T-cell (primary cell): ENCODE results near the gene PABPN1. TPM values are rescaled to one million over a fixed set of nuclear protein-coding genes. Genes with fewer than 3 reads are reported as not detected.

Experiments
- ATAC-seq, 4 experiments: fragments of 200-7000 bp in 3 of 4; fragments of 150-1000 bp in 1 of 4; cut with Tn5 transposase; replicated peaks in 1 of 4; 1 replicate in 3 of 4; 2 replicates in 1 of 4; pipeline ENCODE4 v1.10.0; 2021; ENCODE audit warnings: moderate library complexity in 3 of 4, mild to moderate bottlenecking in 2 of 4, moderate number of reproducible peaks in 1 of 4
- CTCF ChIA-PET, 2 donors: fragments of 300-600 bp; sonication (Branson Sonifier 250); formaldehyde crosslinking; loops; one replicate each; lab custom pipeline; 2022; ENCODE audit warnings: antibody characterized with exemption in 2 of 2; lab: Charles Lee
- POLR2A ChIA-PET, 2 donors: fragments of 300-600 bp; sonication (Branson Sonifier 250); formaldehyde crosslinking; loops; one replicate each; lab custom pipeline; 2022; ENCODE audit warnings: antibody characterized with exemption in 2 of 2; lab: Charles Lee
- DNase-seq, 35 experiments: peaks; one replicate each; pipeline versions ENCODE4 v3.0.0 to v3.0.0-alpha.2; 2013 to 2023
- H3K27ac ChIP-seq: one replicate; pipeline ENCODE4 v1.5.1; 2013; ENCODE audit warnings: low read length
- H3K27me3 ChIP-seq, 2 experiments: replicated peaks in 1 of 2; 1 replicate in 1 of 2; 2 replicates in 1 of 2; pipeline versions ENCODE4 v1.6.1 to v1.7.0; 2013; ENCODE audit warnings: low read length in 1 of 2, mixed read lengths in 1 of 2; ENCODE audit not compliant: control insufficient read depth in 2 of 2, insufficient read depth in 2 of 2; ENCODE audit errors: extremely low read depth in 1 of 2
- H3K36me3 ChIP-seq, 2 donors: 1 replicate in 1 of 2; 2 replicates in 1 of 2; pipeline versions ENCODE4 v1.6.1 to v1.7.0; 2013; ENCODE audit warnings: low read length in 1 of 2; ENCODE audit not compliant: control insufficient read depth in 2 of 2, insufficient read depth in 1 of 2; ENCODE audit errors: extremely low read depth in 1 of 2
- H3K4me1 ChIP-seq, 2 experiments: 1 replicate in 1 of 2; 2 replicates in 1 of 2; pipeline versions ENCODE4 v1.6.1 to v1.7.0; 2013; ENCODE audit warnings: low read length in 2 of 2, mixed read lengths in 1 of 2; ENCODE audit not compliant: insufficient read depth in 2 of 2, control insufficient read depth in 1 of 2; ENCODE audit errors: extremely low read depth in 1 of 2
- H3K4me3 ChIP-seq, 2 donors: 1 replicate in 1 of 2; 2 replicates in 1 of 2; pipeline versions ENCODE4 v1.5.1 to v1.7.0; 2013; ENCODE audit warnings: mild to moderate bottlenecking in 2 of 2, low read length in 1 of 2, moderate library complexity in 1 of 2; ENCODE audit not compliant: control insufficient read depth in 1 of 2; ENCODE audit errors: extremely low read depth in 1 of 2
- H3K9me3 ChIP-seq: 2 replicates; pipeline ENCODE4 v1.7.0; 2013
- H3K27ac Mint-ChIP-seq, 2 donors: one replicate each; pipeline ENCODE4 v1.8.0; 2020 to 2021; ENCODE audit warnings: mild to moderate bottlenecking in 2 of 2, mixed read lengths in 2 of 2
- H3K27me3 Mint-ChIP-seq, 2 donors: one replicate each; pipeline ENCODE4 v1.8.0; 2021 to 2022; ENCODE audit warnings: mixed read lengths in 2 of 2
- H3K36me3 Mint-ChIP-seq: one replicate; pipeline ENCODE4 v1.8.0; 2021; ENCODE audit warnings: mixed read lengths
- H3K4me1 Mint-ChIP-seq, 3 donors: one replicate each; pipeline ENCODE4 v1.8.0; 2020 to 2022; ENCODE audit warnings: mixed read lengths in 3 of 3, mild to moderate bottlenecking in 1 of 3
- H3K4me3 Mint-ChIP-seq, 3 donors: one replicate each; pipeline ENCODE4 v1.8.0; 2020 to 2022; ENCODE audit warnings: mild to moderate bottlenecking in 3 of 3, mixed read lengths in 3 of 3, moderate library complexity in 3 of 3
- H3K9me3 Mint-ChIP-seq, 3 donors: one replicate each; pipeline ENCODE4 v1.8.0; 2020 to 2022; ENCODE audit warnings: mixed read lengths in 3 of 3
- WGBS: methylation state at CpG from one replicate; pipeline ENCODE4 v1.1.5; 2013; ENCODE audit warnings: missing lambda C conversion rate; ENCODE audit not compliant: insufficient coverage; 5-methylcytosine and 5-hydroxymethylcytosine counted together
- total RNA-seq, 35 experiments: library from RNA in 6 of 35; stranded (reverse) in 6 of 35; fragments of 120-200 nt in 1 of 35; gene quantifications; one replicate each; pipeline versions ENCODE4 v1.2.1 to v1.2.4 and lab custom pipeline; 2013 to 2026

PABPN1 gene
- total RNA-seq, 5 donors from 2014 or later (not counting 1 experiment from before 2014, with no cell fraction given): 182 to 207 (median 186) TPM

DNA sequence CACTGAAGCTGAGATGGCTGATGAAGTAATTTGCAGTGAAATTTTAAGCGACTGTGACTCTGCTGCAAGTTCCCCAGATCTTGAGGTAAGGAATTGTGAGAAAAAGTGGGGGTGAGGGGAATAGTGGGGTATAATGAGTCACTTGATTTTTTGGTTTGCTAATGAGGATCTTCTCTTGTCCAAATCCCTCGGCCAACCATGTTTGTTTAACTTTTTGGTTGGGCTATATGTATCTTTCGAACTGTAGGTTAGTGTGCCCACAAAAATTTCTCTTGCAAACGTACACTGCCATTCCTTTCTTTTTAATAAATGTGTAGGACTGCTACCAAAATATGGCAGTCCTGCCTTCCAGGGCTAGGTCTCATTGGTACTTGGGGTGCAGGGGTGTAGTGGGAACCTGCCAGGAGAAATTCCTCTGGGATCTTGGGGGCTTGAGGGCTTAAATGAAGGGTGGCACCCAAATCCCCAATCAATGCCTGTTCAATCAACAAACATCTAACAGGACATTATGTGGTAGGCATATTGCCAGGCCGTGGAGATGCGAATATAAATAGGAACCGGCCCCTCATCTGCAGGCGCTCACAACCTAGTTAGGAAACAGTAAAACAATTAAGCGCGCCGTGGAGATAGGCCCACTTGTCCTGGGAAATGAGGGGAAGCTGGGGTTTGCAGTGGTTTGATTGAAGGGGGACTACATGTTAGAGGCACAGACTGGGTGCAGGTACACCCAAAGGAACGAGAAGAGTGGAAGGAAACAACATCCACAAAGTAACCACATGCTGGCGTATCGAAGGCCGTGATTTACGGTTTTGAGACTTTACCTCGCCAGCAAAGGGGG lies 1.3 kb upstream of the PABPN1 start:
- ATAC-seq (no peak), DNase-seq (peak in 2 of 35 experiments; percentile 4 to 12)
- Histone ChIP-seq H3K27ac (peak overlapping the region; percentile 98), H3K27me3 (peaks cover 0 to 9% of the 10 kb centered on the region in 2 experiments), H3K36me3 (peaks cover 6 to 25% of the 10 kb centered on the region in 2 donors), H3K4me1 (peaks cover 10 to 26% of the 10 kb centered on the region in 2 experiments), H3K4me3 (peak overlapping the region; percentile 52 to 58), H3K9me3 (no peaks in the 10 kb centered on the region)
- peaks cover 30 to 32% (median 30%) of the 10 kb centered on the region in 3 donors for H3K4me1 Mint-ChIP-seq
- CTCF ChIA-PET: interaction anchor here in 1 of 2 donors (0.6 to 6.6 kb wide), 8 partner anchors 9 to 857 kb away, joined by 3 to 93 read pairs (median 5); partner anchors contain the start of genes ACIN1, C14orf119, HOMEZ and PPP1R3E
- peak overlapping the region; percentile 82 to 93 (median 89) for H3K4me3 Mint-ChIP-seq
- no peaks in the 10 kb centered on the region for H3K27me3 Mint-ChIP-seq
- H3K9me3 Mint-ChIP-seq: no peaks in the 10 kb centered on the region
- peak overlapping the region; percentile 98 for H3K27ac Mint-ChIP-seq
- H3K36me3 Mint-ChIP-seq: peaks cover 21% of the 10 kb centered on the region
- WGBS: 90% methylated on average over 8 of the region's 17 CpGs
- POLR2A ChIA-PET: interaction anchor here (0.6 to 3.0 kb wide), 8 partner anchors 15 to 731 kb away, joined by 4 to 30 read pairs (median 8); partner anchors contain the start of genes ACIN1 (in 1 of the 2), C14orf119 (in 1 of the 2), DAD1 (in 1 of the 2) and PPP1R3E (in 1 of the 2)

DNA sequence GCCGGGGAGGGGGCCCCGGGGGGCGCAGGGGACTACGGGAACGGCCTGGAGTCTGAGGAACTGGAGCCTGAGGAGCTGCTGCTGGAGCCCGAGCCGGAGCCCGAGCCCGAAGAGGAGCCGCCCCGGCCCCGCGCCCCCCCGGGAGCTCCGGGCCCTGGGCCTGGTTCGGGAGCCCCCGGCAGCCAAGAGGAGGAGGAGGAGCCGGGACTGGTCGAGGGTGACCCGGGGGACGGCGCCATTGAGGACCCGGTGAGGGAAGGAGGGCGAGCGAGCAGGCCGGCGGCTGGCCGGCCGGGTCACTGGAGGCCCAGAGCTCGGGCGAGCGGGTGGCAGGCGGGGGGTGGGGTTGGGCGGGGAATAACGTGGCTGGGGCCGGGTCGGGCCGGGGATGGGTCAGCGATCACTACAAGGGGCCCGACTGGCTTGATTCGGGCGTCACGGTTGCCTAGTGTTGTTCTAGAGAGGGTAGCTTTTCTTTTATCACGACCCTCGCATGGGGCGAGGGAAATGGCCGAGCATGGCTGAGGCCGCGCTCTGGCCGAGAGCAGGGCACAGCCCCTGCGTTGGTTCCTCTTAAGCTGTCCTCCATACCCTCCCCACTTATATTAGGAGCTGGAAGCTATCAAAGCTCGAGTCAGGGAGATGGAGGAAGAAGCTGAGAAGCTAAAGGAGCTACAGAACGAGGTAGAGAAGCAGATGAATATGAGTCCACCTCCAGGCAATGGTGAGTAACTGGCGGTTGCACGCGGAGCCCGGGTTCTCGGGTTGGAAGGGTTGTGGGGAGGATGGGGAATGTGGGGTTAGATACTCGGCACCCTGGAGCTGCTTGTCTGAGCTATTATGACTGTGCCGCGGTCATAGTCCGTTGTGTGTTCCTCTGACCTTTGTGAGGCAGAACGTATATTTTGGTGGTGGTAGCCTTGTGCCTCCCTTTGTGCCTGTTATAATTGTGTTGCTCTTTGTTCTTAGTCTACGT lies 603 bp downstream of the PABPN1 start:
- ChIA-PET CTCF (interaction anchor here (0.5 to 6.6 kb wide), 33 partner anchors 9 to 1885 kb away, joined by 3 to 93 read pairs (median 4); partner anchors contain the start of genes ACIN1 (in 1 of the 2), BCL2L2 (in 1 of the 2), C14orf119 (in 1 of the 2) and HOMEZ (in 1 of the 2)), POLR2A (interaction anchor here (0.5 to 3.0 kb wide), 15 partner anchors 11 to 819 kb away, joined by 3 to 30 read pairs (median 5); partner anchors contain the start of genes C14orf119 (in 2 of the 2), ACIN1 (in 1 of the 2), DAD1 (in 1 of the 2) and HOMEZ (in 1 of the 2))
- ATAC-seq (peak in 3 of 4 experiments; percentile 1 to 3 (median 2)), DNase-seq (peak in 26 of 35 experiments; percentile 11 to 55 (median 28))
- Mint-ChIP-seq H3K27me3 (no peaks in the 10 kb centered on the region), H3K4me3 (peak overlapping the region; percentile 88 to 93 (median 90)), H3K27ac (peak overlapping the region; percentile 84 to 85), H3K36me3 (peaks cover 23% of the 10 kb centered on the region), H3K4me1 (peaks cover 30 to 32% (median 30%) of the 10 kb centered on the region in 3 donors), H3K9me3 (no peaks in the 10 kb centered on the region)
- 1% methylated on average over 24 of the region's 64 CpGs for WGBS
- peaks cover 0 to 6% of the 10 kb centered on the region in 2 experiments for H3K27me3 ChIP-seq
- peaks cover 10 to 26% of the 10 kb centered on the region in 2 experiments for H3K4me1 ChIP-seq
- peak overlapping the region; percentile 80 to 92 for H3K4me3 ChIP-seq
- H3K27ac ChIP-seq: peak overlapping the region; percentile 78
- no peaks in the 10 kb centered on the region for H3K9me3 ChIP-seq
- H3K36me3 ChIP-seq: peaks cover 6 to 32% of the 10 kb centered on the region in 2 donors

DNA sequence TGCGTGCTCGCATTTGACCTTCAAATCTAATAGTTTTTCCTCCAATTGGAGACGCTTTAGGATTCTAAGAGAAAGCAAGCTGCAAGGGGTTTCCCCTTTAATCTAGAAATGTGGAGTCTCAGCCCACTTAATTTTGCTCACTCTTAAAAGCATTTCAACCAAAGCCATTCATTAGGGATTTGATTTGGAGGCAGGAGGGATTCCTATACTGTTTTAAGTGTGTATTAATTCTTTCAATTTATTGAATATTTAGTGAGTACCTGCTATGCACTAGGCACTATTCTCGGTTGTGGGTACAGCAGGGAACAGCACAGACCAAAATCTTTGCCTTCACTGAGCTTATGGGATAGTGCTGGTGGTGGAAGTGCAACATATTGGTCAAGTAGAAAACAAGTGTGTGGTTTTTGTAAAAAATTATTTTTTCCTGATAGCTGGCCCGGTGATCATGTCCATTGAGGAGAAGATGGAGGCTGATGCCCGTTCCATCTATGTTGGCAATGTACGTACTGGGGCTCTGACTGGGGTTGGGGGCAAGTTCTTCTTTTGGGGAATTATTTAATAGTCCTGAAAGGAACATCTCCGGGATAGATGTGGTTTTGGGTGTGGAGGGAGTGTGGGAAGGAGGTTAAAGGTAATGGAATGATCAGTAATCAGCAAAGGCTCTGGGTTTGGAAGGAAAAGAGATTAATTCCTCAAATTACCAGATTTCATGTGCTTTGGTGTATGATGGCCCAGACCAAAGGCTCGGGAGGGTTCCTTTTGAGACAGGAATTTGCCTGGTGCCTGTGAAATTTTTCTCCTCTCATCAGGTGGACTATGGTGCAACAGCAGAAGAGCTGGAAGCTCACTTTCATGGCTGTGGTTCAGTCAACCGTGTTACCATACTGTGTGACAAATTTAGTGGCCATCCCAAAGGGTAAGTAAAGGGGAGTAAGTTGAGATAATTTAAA lies 1.6 kb downstream of the PABPN1 start:
- Mint-ChIP-seq H3K27ac (peak overlapping the region; percentile 84 to 85), H3K36me3 (peaks cover 23% of the 10 kb centered on the region), H3K4me3 (peak overlapping the region; percentile 88 to 93 (median 90)), H3K27me3 (no peaks in the 10 kb centered on the region), H3K4me1 (peaks cover 30 to 33% (median 30%) of the 10 kb centered on the region in 3 donors), H3K9me3 (no peaks in the 10 kb centered on the region)
- peak overlapping the region; percentile 80 to 92 for H3K4me3 ChIP-seq
- peak overlapping the region; percentile 78 for H3K27ac ChIP-seq
- H3K36me3 ChIP-seq: peaks cover 6 to 32% of the 10 kb centered on the region in 2 donors
- CTCF ChIA-PET: interaction anchor here (0.5 to 6.6 kb wide), 17 partner anchors 12 to 866 kb away, joined by 3 to 93 read pairs (median 4); partner anchors contain the start of genes HOMEZ (in 1 of the 2), NGDN (in 1 of the 2) and PPP1R3E (in 1 of the 2)
- H3K4me1 ChIP-seq: peaks cover 10 to 26% of the 10 kb centered on the region in 2 experiments
- H3K9me3 ChIP-seq: no peaks in the 10 kb centered on the region
- DNase-seq (no peak), ATAC-seq (no peak)
- POLR2A ChIA-PET: interaction anchor here (0.5 to 3.0 kb wide), 7 partner anchors 12 to 228 kb away, joined by 3 to 30 read pairs (median 5); partner anchors contain the start of genes ACIN1 (in 1 of the 2), C14orf119 (in 1 of the 2), NGDN (in 1 of the 2) and PPP1R3E (in 1 of the 2)
- H3K27me3 ChIP-seq: peaks cover 0 to 3% of the 10 kb centered on the region in 2 experiments
- 85% methylated on average over 5 of the region's 10 CpGs for WGBS

DNA sequence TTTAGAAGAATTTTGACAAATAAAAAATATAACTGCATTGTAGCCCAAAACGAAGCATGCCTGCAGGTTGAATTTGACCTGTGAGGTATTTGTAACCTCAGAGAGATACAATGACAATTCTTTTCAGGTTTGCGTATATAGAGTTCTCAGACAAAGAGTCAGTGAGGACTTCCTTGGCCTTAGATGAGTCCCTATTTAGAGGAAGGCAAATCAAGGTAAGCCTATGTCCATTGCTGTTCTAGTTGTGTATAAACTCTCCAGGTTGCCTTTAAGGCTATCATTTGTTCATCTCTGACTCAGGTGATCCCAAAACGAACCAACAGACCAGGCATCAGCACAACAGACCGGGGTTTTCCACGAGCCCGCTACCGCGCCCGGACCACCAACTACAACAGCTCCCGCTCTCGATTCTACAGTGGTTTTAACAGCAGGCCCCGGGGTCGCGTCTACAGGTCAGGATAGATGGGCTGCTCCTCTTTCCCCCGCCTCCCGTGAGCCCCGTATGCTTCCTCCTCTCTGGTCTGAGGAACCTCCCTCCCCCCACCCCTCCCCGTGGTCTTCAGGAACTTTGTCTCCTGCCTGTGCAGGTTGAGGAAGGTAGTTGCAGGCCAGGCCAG lies 2.7 kb downstream of the PABPN1 start:
- peaks cover 6 to 32% of the 10 kb centered on the region in 2 donors for H3K36me3 ChIP-seq
- H3K27ac ChIP-seq: no peak overlapping the region
- H3K4me1 ChIP-seq: peaks cover 10 to 26% of the 10 kb centered on the region in 2 experiments
- no peaks in the 10 kb centered on the region for H3K9me3 ChIP-seq
- DNase-seq (no peak), ATAC-seq (no peak)
- Mint-ChIP-seq H3K4me1 (peaks cover 30 to 34% (median 30%) of the 10 kb centered on the region in 3 donors), H3K9me3 (no peaks in the 10 kb centered on the region), H3K4me3 (no peak overlapping the region), H3K27me3 (no peaks in the 10 kb centered on the region), H3K36me3 (peaks cover 23% of the 10 kb centered on the region), H3K27ac (no peak overlapping the region)
- POLR2A ChIA-PET: no interaction called here
- no peak overlapping the region for H3K4me3 ChIP-seq
- H3K27me3 ChIP-seq: no peaks in the 10 kb centered on the region
- CTCF ChIA-PET: interaction anchor here in 1 of 2 donors (0.7 to 6.6 kb wide), 2 partner anchors 22 to 156 kb away, joined by 3 to 93 read pairs; partner anchors contain the start of gene PPP1R3E
- 93% methylated on average over 11 of the region's 18 CpGs for WGBS
